Esophagus muscularis mucosa (tissue), 4 donors: ENCODE measurements around the gene CYP1A2. TPM values are rescaled to one million over a fixed set of nuclear protein-coding genes. Genes with fewer than 3 reads are reported as not detected.

Experiments used
- DNase-seq: peaks from one replicate; pipeline ENCODE4 v3.0.0-alpha.2; 2017; ENCODE audit errors: extremely low spot score
- H3K27ac ChIP-seq, 4 donors: fragments of 200-600 bp; sonication (generic); replicated peaks in 1 of 4; 1 replicate in 3 of 4; 2 replicates in 1 of 4; pipeline ENCODE4 v1.5.1; 2016 to 2019; ENCODE audit warnings: mild to moderate bottlenecking in 1 of 4
- H3K27me3 ChIP-seq, 4 donors: fragments of 200-600 bp; sonication (generic); one replicate each; pipeline versions ENCODE4 v1.5.1 to v1.6.0; 2016 to 2019
- H3K36me3 ChIP-seq, 4 donors: fragments of 200-600 bp; sonication (generic); one replicate each; pipeline ENCODE4 v1.5.1; 2016 to 2019
- H3K4me1 ChIP-seq, 4 donors: fragments of 200-600 bp; sonication (generic); one replicate each; pipeline ENCODE4 v1.5.1; 2016 to 2019
- H3K4me3 ChIP-seq, 4 donors: fragments of 200-600 bp; sonication (generic); 1 replicate in 2 of 4; 2 replicates in 2 of 4; pipeline ENCODE4 v1.5.1; 2016 to 2019; ENCODE audit warnings: mild to moderate bottlenecking in 4 of 4, moderate library complexity in 1 of 4
- H3K9me3 ChIP-seq, 4 donors: fragments of 200-600 bp; sonication (generic); 1 replicate in 3 of 4; 2 replicates in 1 of 4; pipeline ENCODE4 v1.5.1; 2016 to 2019
- EP300 ChIP-seq: sonication (generic); formaldehyde crosslinking; IDR thresholded peaks from one replicate; pipeline ENCODE4 v1.6.1; 2017; ENCODE audit warnings: antibody characterized with exemption
- POLR2A ChIP-seq: fragments of 450-650 bp; IDR thresholded peaks from one replicate; pipeline ENCODE4 v1.6.1; 2017; ENCODE audit warnings: antibody characterized with exemption, moderate library complexity, mild to moderate bottlenecking, low read depth
- POLR2AphosphoS5 ChIP-seq, 2 donors: sonication (generic); formaldehyde crosslinking; IDR thresholded peaks; one replicate each; pipeline ENCODE4 v1.6.1; 2017; ENCODE audit warnings: antibody characterized with exemption in 2 of 2
- WGBS: methylation state at CpG from one replicate; pipeline ENCODE4 v1.1.5; 2018; 5-methylcytosine and 5-hydroxymethylcytosine counted together
- intact Hi-C: fragments of 100-400 bp; cut with DNase I; formaldehyde crosslinking; loops from one replicate; pipeline ENCODE4 v1.15.1; 2023
- total RNA-seq, 4 donors: library from RNA; depleted of rRNA; stranded (reverse); fragments of >200 nt; gene quantifications; one replicate each; pipeline versions ENCODE4 v1.1.0 to v1.2.1, GENCODE V29; 2016
- TF ChIP-seq, protein P1 (sequence below), 3 experiments: fragments of 200-600 bp in 2 of 3; fragments of 450-650 bp in 1 of 3; sonication (generic) in 2 of 3; IDR thresholded peaks; one replicate each; pipeline ENCODE4 v1.5.1; 2017 to 2019; ENCODE audit warnings: antibody characterized with exemption in 3 of 3, mild to moderate bottlenecking in 2 of 3, moderate library complexity in 1 of 3

CYP1A2 gene
- total RNA-seq: not detected

DNA sequence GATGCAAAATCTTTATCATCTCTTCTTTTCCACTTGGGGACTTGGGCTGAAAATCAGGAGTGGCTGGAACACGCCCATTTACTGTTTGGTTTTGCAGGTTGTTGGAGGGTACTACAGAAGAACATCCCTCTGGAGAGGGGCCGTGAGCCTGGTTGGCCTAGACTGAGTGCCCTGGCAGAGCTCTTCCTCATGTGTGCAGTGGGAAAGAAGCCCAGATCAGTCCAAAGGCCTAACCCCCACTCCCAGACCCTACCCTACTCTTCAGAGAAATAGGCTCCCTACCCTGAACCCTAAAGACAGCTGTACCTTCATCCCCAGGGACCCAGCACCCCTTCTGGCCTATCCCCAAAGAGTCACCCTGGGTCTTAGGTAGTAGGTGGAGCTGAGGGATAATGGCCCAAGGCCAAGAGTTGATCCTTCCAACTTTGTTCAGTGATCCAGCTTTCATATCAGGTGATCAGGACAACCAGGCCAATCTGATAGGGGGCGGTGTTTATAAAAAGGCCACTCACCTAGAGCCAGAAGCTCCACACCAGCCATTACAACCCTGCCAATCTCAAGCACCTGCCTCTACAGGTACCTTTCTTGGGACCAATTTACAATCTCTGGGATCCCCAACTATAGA lies at the start of gene CYP1A2:
Gene CYP1A2, plus strand, starts transcription at position 524 of the 625 bp plus-strand sequence. CDS start 894 bp downstream, outside the sequence.
- 82% methylated on average over 3 of the region's 3 CpGs for WGBS
- H3K4me3 ChIP-seq: no peak within 1 kb of the TSS
- H3K4me1 ChIP-seq: no peaks in the 10 kb centered on the region
- no peak for DNase-seq
- intact Hi-C loops: no loop called here
- TF ChIP-seq EP300: no peak
- no peak for TF ChIP-seq POLR2A
- TF ChIP-seq, protein P1, sequence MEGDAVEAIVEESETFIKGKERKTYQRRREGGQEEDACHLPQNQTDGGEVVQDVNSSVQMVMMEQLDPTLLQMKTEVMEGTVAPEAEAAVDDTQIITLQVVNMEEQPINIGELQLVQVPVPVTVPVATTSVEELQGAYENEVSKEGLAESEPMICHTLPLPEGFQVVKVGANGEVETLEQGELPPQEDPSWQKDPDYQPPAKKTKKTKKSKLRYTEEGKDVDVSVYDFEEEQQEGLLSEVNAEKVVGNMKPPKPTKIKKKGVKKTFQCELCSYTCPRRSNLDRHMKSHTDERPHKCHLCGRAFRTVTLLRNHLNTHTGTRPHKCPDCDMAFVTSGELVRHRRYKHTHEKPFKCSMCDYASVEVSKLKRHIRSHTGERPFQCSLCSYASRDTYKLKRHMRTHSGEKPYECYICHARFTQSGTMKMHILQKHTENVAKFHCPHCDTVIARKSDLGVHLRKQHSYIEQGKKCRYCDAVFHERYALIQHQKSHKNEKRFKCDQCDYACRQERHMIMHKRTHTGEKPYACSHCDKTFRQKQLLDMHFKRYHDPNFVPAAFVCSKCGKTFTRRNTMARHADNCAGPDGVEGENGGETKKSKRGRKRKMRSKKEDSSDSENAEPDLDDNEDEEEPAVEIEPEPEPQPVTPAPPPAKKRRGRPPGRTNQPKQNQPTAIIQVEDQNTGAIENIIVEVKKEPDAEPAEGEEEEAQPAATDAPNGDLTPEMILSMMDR (IDR thresholded peaks at IDR 0.05): no peak
- TF ChIP-seq POLR2AphosphoS5 (IDR thresholded peaks at IDR 0.05): no peak
- H3K36me3 ChIP-seq: no peaks in the 10 kb centered on the region
- H3K27ac ChIP-seq: no peak within 1 kb of the TSS
- no peaks in the 10 kb centered on the region for H3K27me3 ChIP-seq
- H3K9me3 ChIP-seq: no peaks in the 10 kb centered on the region

- Histone ChIP-seq H3K36me3 (no peaks in the 10 kb centered on the region), H3K27me3 (peaks cover 0 to 22% (median 0%) of the 10 kb centered on the region in 4 donors), H3K9me3 (no peaks in the 10 kb centered on the region), H3K27ac (no peak overlapping the region), H3K4me1 (no peaks in the 10 kb centered on the region), H3K4me3 (no peak overlapping the region)
- WGBS: 67% methylated on average over 1 of the region's 1 CpG
- TF ChIP-seq POLR2AphosphoS5 (IDR thresholded peaks at IDR 0.05): no peak
- TF ChIP-seq EP300: no peak
- TF ChIP-seq POLR2A: no peak
- TF ChIP-seq, protein P1 (IDR thresholded peaks at IDR 0.05): no peak
- no peak for DNase-seq
- intact Hi-C loops: no loop called here
These were observed 39.6 kb upstream of the CYP1A2 start for GRCh38 chr15:74709011-74709410.

DNA sequence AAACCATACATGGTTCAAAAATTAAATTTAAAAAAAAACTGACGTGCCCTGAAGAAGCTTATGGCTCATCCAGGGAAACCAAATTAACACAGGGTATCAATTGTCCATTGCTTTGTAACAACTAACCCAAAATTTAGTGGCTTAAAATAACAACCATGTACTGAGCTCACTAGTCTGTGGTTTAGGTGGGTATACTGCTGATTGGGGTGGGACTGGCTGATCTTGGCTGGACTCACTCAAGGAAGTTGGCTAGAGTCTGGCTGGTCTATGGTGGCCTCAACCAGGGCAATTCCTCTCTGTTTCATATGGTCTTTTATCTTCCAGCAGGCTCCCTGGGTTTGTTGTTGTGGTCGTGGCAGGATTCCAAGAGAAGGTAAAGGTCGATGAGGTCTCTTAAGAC lies 38.8 kb upstream of the CYP1A2 start:
- Histone ChIP-seq H3K36me3 (no peaks in the 10 kb centered on the region), H3K27me3 (peaks cover 0 to 18% (median 0%) of the 10 kb centered on the region in 4 donors), H3K4me3 (no peak overlapping the region), H3K27ac (no peak overlapping the region), H3K9me3 (no peaks in the 10 kb centered on the region), H3K4me1 (no peaks in the 10 kb centered on the region)
- intact Hi-C loops: no loop called here
- no peak for TF ChIP-seq POLR2A
- no peak for DNase-seq
- 62% methylated on average over 3 of the region's 3 CpGs for WGBS

- no peak for TF ChIP-seq EP300
- no peak for TF ChIP-seq POLR2A
- no peak for TF ChIP-seq POLR2AphosphoS5 (IDR thresholded peaks at IDR 0.05)
- TF ChIP-seq, protein P1 (IDR thresholded peaks at IDR 0.05): no peak
- Histone ChIP-seq H3K36me3 (no peaks in the 10 kb centered on the region), H3K27ac (no peak overlapping the region), H3K9me3 (no peaks in the 10 kb centered on the region), H3K4me1 (no peaks in the 10 kb centered on the region), H3K4me3 (no peak overlapping the region), H3K27me3 (peaks cover 0 to 18% (median 0%) of the 10 kb centered on the region in 4 donors)
- WGBS: 41% methylated on average over 3 of the region's 3 CpGs
- DNase-seq: no peak
- intact Hi-C loops: no loop called here
These were observed 38.1 kb upstream of the CYP1A2 start for GRCh38 chr15:74710319-74711094.

DNA sequence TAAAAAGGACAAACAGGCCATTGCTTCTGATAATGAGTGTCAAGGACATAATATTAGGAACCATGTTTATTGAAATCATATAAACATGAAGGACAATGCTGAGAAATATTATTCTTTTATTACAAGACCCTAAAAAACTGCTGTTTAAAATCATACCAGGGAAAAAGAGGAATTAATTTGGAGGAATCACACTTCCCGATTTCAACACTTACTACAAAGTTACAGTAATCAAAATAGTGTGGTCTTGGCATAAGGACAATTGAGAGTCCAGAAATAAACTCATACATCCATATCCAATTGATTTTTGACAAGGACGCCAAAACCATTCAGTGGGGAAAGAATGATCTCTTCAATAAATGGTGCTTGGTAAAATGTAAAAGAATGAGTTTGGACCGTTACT lies 36.3 kb upstream of the CYP1A2 start:
- H3K9me3 ChIP-seq: no peaks in the 10 kb centered on the region
- TF ChIP-seq, protein P1 (IDR thresholded peaks at IDR 0.05): no peak
- no peak for TF ChIP-seq EP300
- no peak for TF ChIP-seq POLR2AphosphoS5 (IDR thresholded peaks at IDR 0.05)
- TF ChIP-seq POLR2A: no peak

More for the DNA sequence above, 36.3 kb upstream of the CYP1A2 start:
- H3K27me3 ChIP-seq: peaks cover 0 to 15% (median 0%) of the 10 kb centered on the region in 4 donors
- H3K4me3 ChIP-seq: no peak overlapping the region
- DNase-seq: no peak
- WGBS: 70% methylated on average over 3 of the region's 3 CpGs
- H3K4me1 ChIP-seq: no peaks in the 10 kb centered on the region
- H3K36me3 ChIP-seq: no peaks in the 10 kb centered on the region
- intact Hi-C loops: no loop called here
- H3K27ac ChIP-seq: no peak overlapping the region
